Osteocyte (in vitro differentiated cells): ENCODE measurements around the gene ME3. TPM values are rescaled to one million over a fixed set of nuclear protein-coding genes. Genes with fewer than 3 reads are reported as not detected.

Experiments
- DNase-seq: peaks from one replicate; pipeline ENCODE4 v3.0.0; 2021; ENCODE audit warnings: mixed read lengths; ENCODE audit not compliant: unreplicated experiment; ENCODE audit errors: extremely low spot score
- H3K27ac Mint-ChIP-seq: one replicate; pipeline ENCODE4 v1.8.0; 2021; ENCODE audit warnings: mild to moderate bottlenecking, mixed read lengths; ENCODE audit not compliant: unreplicated experiment
- H3K27me3 Mint-ChIP-seq: one replicate; pipeline ENCODE4 v1.8.0; 2021; ENCODE audit warnings: mixed read lengths; ENCODE audit not compliant: unreplicated experiment
- H3K36me3 Mint-ChIP-seq: one replicate; pipeline ENCODE4 v1.8.0; 2021; ENCODE audit warnings: mixed read lengths; ENCODE audit not compliant: unreplicated experiment
- H3K4me1 Mint-ChIP-seq: one replicate; pipeline ENCODE4 v1.8.0; 2021; ENCODE audit warnings: mixed read lengths; ENCODE audit not compliant: unreplicated experiment
- H3K4me3 Mint-ChIP-seq: one replicate; pipeline ENCODE4 v1.8.0; 2021; ENCODE audit warnings: mild to moderate bottlenecking, moderate library complexity, mixed read lengths; ENCODE audit not compliant: unreplicated experiment
- H3K9me3 Mint-ChIP-seq: one replicate; pipeline ENCODE4 v1.8.0; 2021; ENCODE audit warnings: mixed read lengths; ENCODE audit not compliant: unreplicated experiment
- total RNA-seq: library from RNA; stranded (reverse); gene quantifications from 2 replicates; pipeline ENCODE4 v1.2.1, GENCODE V29; 2021
- TF ChIP-seq, protein P1 (sequence below): fragments of 200-600 bp; sonication (generic); IDR thresholded peaks from 2 replicates; pipeline ENCODE4 v1.5.0; 2021; ENCODE audit warnings: antibody characterized with exemption, mild to moderate bottlenecking, moderate library complexity

Gene ME3
- total RNA-seq, 1 donor from 2014 or later, result 19.5 TPM

GRCh38 chr11:86508604-86509587 is 163.5 kb downstream of the ME3 start:
- no peak overlapping the region for H3K4me3 Mint-ChIP-seq
- no peak overlapping the region for H3K27ac Mint-ChIP-seq
- H3K9me3 Mint-ChIP-seq, result no peaks in the 10 kb centered on the region
- no peaks in the 10 kb centered on the region for H3K36me3 Mint-ChIP-seq
- no peaks in the 10 kb centered on the region for H3K27me3 Mint-ChIP-seq
- DNase-seq, result no peak
- H3K4me1 Mint-ChIP-seq, result peaks cover 6% of the 10 kb centered on the region
- TF ChIP-seq, protein P1, sequence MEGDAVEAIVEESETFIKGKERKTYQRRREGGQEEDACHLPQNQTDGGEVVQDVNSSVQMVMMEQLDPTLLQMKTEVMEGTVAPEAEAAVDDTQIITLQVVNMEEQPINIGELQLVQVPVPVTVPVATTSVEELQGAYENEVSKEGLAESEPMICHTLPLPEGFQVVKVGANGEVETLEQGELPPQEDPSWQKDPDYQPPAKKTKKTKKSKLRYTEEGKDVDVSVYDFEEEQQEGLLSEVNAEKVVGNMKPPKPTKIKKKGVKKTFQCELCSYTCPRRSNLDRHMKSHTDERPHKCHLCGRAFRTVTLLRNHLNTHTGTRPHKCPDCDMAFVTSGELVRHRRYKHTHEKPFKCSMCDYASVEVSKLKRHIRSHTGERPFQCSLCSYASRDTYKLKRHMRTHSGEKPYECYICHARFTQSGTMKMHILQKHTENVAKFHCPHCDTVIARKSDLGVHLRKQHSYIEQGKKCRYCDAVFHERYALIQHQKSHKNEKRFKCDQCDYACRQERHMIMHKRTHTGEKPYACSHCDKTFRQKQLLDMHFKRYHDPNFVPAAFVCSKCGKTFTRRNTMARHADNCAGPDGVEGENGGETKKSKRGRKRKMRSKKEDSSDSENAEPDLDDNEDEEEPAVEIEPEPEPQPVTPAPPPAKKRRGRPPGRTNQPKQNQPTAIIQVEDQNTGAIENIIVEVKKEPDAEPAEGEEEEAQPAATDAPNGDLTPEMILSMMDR, result no peak

DNA sequence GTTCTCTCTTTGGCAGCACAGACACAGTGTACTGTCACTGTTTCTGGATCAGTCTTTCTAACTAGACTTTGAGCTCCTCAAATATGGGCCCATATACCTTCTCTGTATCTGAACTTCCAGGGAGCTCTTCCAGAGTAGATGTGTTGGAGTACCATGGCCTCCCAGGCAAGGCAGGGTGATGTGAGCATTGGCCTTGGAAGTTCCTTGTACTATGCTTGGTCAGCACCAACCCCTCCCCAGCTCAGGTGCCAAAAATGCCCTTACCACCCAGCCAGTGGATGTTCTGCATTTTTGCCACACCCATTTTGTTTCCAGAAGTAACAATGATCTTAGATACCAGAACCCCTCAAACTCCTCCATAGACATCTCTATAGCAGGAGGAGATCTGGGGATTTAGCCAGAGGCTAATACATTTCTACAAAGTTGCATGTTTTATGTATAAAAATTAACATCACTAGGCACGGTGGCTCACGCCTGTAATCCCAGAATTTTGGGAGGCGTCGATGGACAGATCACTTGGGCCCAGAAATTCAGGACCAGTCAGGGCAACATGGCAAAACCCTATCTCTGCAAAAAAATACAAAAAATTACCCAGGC is 165.1 kb downstream of the ME3 start:
- no peak for DNase-seq
- Mint-ChIP-seq H3K9me3 (no peaks in the 10 kb centered on the region), H3K27ac (no peak overlapping the region), H3K4me1 (peaks cover 7% of the 10 kb centered on the region), H3K27me3 (no peaks in the 10 kb centered on the region), H3K36me3 (no peaks in the 10 kb centered on the region), H3K4me3 (no peak overlapping the region)
- TF ChIP-seq, protein P1, result no peak

DNA sequence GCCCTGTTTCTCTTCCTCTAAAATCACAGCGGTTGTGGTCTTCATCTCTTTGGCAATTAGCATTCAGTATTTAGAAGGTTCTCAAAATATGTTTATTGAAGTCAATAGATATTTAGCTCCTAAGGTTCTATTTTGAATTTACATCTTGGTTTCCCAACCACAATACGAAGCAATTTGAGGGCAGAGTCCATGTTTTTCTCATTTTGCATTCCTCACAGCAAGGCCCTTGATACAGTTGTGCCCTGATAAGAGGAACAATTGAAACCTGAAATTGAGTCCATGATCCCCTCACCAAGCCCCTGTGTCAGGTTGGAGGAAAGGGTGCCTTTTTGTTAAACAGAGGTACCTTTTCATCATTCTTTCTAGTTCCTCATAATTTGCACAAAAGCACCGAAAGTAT is 166.2 kb downstream of the ME3 start:
- DNase-seq, result no peak
- TF ChIP-seq, protein P1, result no peak
- no peaks in the 10 kb centered on the region for H3K27me3 Mint-ChIP-seq
- H3K27ac Mint-ChIP-seq, result no peak overlapping the region
- no peak overlapping the region for H3K4me3 Mint-ChIP-seq
- H3K9me3 Mint-ChIP-seq, result no peaks in the 10 kb centered on the region
- no peaks in the 10 kb centered on the region for H3K36me3 Mint-ChIP-seq
- peaks cover 7% of the 10 kb centered on the region for H3K4me1 Mint-ChIP-seq

- TF ChIP-seq, protein P1, result no peak
- no peak overlapping the region for H3K4me3 Mint-ChIP-seq
- H3K27me3 Mint-ChIP-seq, result no peaks in the 10 kb centered on the region
- no peaks in the 10 kb centered on the region for H3K9me3 Mint-ChIP-seq
- no peak overlapping the region for H3K27ac Mint-ChIP-seq
- no peaks in the 10 kb centered on the region for H3K36me3 Mint-ChIP-seq
- peaks cover 11% of the 10 kb centered on the region for H3K4me1 Mint-ChIP-seq
- DNase-seq, result no peak
Observed at GRCh38 chr11:86503131-86503530, 169.3 kb downstream of the ME3 start.

DNA sequence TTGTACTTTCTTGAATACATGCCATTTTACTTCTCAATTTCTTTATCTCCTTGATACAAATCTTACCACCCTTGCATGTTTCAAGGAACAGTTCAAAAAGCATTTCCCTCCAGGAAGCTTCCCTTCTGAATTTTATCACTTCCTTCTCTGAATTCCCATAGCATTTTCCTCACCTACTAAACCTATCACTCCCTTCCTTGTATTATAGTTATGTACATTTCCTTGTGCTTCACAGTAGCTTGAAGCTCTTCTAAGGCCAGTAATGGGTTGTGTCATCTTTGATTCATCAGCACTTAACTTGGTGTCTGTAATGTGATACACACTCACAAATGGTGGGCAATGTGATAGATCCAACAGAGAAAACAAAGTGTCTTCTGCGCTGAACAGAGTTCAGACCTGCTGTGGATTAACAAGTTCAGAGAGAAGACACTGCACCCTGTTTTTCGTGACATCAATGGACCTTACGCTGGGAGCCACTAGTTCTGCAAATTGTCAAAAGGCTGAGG is 170.2 kb downstream of the ME3 start:
- no peak for DNase-seq
- no peaks in the 10 kb centered on the region for H3K36me3 Mint-ChIP-seq
- no peak overlapping the region for H3K4me3 Mint-ChIP-seq
- TF ChIP-seq, protein P1, result no peak
- no peak overlapping the region for H3K27ac Mint-ChIP-seq
- H3K4me1 Mint-ChIP-seq, result peaks cover 21% of the 10 kb centered on the region
- H3K9me3 Mint-ChIP-seq, result no peaks in the 10 kb centered on the region
- H3K27me3 Mint-ChIP-seq, result no peaks in the 10 kb centered on the region
